GM19324 (cell line): ENCODE measurements around the gene ECHDC1.
"Not testable (repeated sequence)": the region's sequence is repeated elsewhere in the genome, so short reads cannot be mapped to it uniquely, and the experiment has no call there.

ENCODE experiments used
- ATAC-seq: cut with Tn5 transposase; IDR thresholded peaks from one replicate; pipeline ENCODE4 v1.9.1; 2021; ENCODE audit warnings: mild to moderate bottlenecking, moderate library complexity; ENCODE audit not compliant: unreplicated experiment, low FRiP score

ECHDC1 gene

GRCh38 chr6:127342946-127343808, at the start of gene ECHDC1:
Gene ECHDC1 (minus strand): TSS chr6:127343609. CDS start chr6:127331028, 12,581 bp downstream.
- peak; percentile 88 for ATAC-seq

GRCh38 chr6:127392301-127392700, 48.9 kb upstream of the ECHDC1 start:
- no peak for ATAC-seq

- no peak for ATAC-seq
These were observed 47.9 kb upstream of the ECHDC1 start for GRCh38 chr6:127391094-127391953.

- no peak for ATAC-seq
These were observed 46.3 kb upstream of the ECHDC1 start for GRCh38 chr6:127389706-127390105.

- ATAC-seq = no peak
These were observed 42.4 kb upstream of the ECHDC1 start for GRCh38 chr6:127385668-127386430.

- not testable (repeated sequence) for ATAC-seq
These were observed 41.4 kb upstream of the ECHDC1 start for GRCh38 chr6:127384848-127385247.

- ATAC-seq = no peak
These were observed 40.6 kb upstream of the ECHDC1 start for GRCh38 chr6:127383988-127384387.

GRCh38 chr6:127382413-127382812, 39.0 kb upstream of the ECHDC1 start:
- ATAC-seq = no peak

GRCh38 chr6:127381384-127381783, 38.0 kb upstream of the ECHDC1 start:
- no peak for ATAC-seq

- ATAC-seq = no peak
These were observed 33.3 kb upstream of the ECHDC1 start for GRCh38 chr6:127376685-127377084.

- no peak for ATAC-seq
These were observed 23.6 kb upstream of the ECHDC1 start for GRCh38 chr6:127367023-127367375.

- no peak for ATAC-seq
These were observed 23.0 kb upstream of the ECHDC1 start for GRCh38 chr6:127366282-127367022.

- no peak for ATAC-seq
These were observed 22.5 kb upstream of the ECHDC1 start for GRCh38 chr6:127365874-127366273.

- no peak for ATAC-seq
These were observed 9.1 kb upstream of the ECHDC1 start for GRCh38 chr6:127352524-127352923.

GRCh38 chr6:127349980-127350379, 6.6 kb upstream of the ECHDC1 start:
- ATAC-seq = no peak

GRCh38 chr6:127348028-127348661, 4.7 kb upstream of the ECHDC1 start:
- ATAC-seq = no peak

GRCh38 chr6:127347178-127347577, 3.8 kb upstream of the ECHDC1 start:
- ATAC-seq = no peak

GRCh38 chr6:127345521-127345920, 2.1 kb upstream of the ECHDC1 start:
- no peak for ATAC-seq

GRCh38 chr6:127343809-127344659, 625 bp upstream of the ECHDC1 start:
- ATAC-seq = no peak
